HG03575 (cell line): Measurements from ENCODE around the gene ADCY2.

Experiments
- ATAC-seq: cut with Tn5 transposase; IDR thresholded peaks from one replicate; pipeline ENCODE4 v1.9.1; 2021; ENCODE audit not compliant: unreplicated experiment, insufficient number of reproducible peaks, low FRiP score; ENCODE audit errors: extremely low read depth

The ADCY2 gene

DNA sequence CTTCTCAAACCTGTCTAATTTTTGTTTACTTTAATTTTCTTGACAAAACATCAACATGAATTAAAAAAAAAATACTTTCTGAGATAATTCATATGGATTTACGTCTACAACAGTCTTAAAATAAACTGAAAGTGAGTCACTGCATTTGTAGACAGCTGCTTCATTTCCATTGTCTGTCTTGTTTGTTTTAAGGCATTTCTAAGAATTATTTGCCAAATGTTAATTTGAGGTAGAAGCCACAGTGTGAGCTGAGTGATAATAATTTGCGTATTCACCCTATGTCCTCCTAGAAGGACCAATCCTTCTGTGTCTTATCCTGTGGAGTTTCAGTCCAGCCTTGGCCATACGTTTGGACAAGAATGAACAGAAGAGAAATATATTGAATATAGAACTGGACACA, 280.5 kb downstream of the ADCY2 start:
- ATAC-seq, result no peak

DNA sequence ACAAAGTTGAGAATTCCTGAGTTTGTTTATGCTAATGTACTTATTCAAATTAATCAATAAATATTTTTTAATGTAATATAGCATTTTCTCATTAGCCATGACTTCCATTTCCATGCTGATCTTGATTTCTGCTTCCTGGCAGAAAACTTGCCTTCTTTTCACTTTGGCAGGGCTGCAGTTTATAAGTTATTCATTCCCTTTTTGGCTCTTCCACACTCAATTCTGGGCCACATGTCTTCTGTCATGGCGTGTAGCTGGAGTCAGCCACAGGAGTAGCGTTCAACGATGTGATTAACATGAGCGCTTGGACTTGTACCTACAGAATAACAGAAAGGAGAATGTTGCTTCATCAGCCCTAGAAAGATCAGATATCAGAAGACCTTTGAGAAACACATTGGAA, 282.1 kb downstream of the ADCY2 start:
- no peak for ATAC-seq

DNA sequence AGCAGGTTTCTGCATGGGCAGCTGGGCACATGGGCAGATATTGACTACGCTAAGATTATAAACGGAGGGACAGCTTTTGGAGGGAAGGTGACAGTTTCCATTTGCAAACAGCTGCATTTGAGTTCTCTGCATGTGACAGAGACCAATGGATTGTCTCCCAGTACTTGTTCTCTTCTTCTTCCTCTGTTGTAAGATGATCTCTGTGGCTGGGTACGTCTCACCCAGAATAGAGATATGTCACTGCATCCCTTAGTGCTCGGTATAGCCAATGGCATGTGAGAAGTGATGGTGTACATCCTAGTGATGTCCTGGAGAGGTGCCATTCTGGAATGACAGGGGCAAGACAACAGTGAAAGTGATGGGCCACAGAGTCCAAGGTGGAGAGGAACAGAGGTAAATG, 283.7 kb downstream of the ADCY2 start:
- ATAC-seq, result no peak

DNA sequence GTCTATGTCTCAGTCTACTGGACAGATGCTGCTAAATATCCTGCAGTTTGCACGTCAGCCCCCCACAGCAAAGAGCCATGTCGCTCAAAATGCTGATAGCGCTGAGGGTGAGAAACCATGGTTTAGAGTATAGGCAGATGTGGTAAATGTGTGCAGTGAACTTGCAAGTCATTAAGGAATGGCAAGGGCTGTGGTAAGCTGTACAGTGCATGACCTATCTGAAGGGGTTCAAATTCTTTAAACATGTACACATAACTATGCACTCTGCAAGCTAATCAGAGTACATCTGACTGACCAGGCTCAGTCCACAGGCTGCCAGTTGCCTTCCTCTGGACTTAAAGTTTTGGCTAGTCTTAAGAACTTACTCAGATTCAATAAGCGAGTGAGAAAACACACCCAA, 284.3 kb downstream of the ADCY2 start:
- ATAC-seq, result no peak

DNA sequence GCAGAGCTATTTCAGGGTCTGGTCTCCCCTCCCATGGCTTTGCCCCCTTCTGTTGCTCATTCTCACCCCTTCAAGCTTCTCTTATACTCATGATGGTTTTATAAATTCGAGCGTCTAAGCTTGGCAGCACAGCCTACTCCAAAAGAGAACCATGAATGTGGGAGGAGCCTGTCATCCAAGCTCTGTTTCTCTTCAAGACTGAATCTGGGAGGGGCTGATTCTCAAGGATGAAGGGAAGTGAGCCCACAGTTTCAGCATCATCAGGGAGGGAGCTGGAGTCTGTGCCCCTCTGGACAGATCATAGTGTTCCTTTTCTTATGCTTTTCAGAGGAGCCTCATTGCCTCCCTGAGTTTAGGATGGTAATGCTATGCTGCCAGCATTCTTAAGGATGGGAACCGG, 286.4 kb downstream of the ADCY2 start:
- no peak for ATAC-seq

DNA sequence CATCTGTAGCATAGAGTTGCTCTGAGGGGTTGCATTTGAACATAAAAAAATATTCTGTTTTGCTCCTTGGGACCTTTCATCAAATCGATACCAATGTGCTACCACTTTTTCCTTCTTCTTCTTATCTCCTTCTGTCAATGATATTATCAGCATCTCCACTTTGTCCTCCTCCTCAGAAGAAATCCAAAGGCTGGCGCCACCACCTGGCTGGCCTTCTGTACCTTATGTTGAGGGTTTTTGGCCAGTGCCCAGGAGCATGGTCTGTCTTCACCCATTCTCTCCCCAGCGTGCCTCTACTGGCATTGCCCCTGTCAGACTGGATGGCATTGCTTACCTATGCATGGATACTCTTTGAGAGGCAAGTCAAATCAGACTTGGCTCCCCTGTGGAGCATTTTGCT, 287.8 kb downstream of the ADCY2 start:
- no peak for ATAC-seq

DNA sequence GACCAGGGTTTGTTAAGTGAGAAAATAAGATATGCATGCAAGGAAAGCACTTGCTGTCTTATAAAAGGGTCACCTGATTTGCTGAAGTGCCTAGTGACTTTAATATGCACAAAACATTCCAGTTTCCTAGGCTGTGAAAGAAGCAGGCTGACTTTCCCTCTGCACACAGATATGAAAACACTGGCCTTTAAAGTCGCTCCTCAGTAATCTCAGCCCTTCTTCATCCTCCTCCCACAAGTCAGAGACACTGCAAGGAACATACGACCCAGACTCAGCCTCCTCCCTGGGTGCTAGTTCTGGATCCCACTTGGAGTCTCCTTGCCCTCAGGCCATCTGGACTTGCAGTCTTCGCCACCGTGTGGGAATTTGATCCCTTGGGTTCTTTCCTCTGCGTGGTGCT, 288.9 kb downstream of the ADCY2 start:
- no peak for ATAC-seq

DNA sequence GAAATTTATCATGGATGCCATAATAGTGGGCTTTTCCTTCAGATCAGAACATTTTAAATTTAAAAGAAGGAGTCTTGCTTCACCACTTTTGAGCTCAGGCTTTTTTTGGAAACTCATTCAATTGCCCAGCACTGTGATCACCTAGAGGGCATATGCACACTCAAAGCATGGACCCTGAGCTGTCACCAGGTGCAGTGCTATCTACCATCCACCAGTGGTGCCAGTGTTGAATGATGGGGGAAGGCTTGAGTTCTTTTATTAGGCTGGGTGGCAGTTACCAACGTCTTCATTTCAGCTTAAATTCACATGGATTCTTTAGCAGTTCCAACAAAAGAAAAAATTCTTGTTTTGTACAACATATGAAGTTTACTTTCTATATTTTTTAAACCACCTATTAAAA, 290.9 kb downstream of the ADCY2 start:
- no peak for ATAC-seq

DNA sequence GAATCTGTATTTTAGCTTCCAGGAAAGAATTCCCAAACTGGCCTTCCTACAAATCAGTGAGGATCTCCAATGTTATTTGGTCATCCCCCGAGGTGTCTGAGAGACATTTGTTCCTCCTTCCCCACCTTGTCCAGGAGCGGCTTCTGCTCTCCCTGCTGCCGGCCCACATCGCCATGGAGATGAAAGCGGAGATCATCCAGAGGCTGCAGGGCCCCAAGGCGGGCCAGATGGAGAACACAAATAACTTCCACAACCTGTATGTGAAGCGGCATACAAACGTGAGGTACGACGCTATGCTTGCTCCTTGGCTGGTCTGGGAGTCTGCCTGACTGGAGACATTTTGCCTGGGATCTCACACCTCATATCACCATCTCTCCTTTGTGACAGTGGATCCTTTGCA, 294.6 kb downstream of the ADCY2 start:
- no peak for ATAC-seq

DNA sequence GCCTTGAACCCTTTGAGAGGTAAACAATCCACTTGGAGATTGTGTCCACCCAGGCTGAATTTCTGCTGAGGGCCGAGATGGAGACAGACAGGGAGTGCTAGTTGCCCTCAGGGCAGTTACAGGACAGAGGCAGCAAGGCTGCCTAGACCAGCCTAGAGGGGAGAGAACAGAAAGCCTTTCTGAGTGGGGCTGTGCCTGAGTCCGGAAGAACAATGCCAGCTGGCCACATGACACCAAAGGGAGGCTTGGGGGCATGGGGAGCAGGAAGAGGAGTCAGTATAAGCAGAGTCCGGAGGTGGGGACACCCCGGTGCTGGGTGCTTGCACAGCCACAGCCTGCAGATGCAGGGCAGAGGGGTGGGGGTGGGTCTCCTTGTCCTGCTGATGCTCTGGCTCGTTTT, 309.3 kb downstream of the ADCY2 start:
- no peak for ATAC-seq

DNA sequence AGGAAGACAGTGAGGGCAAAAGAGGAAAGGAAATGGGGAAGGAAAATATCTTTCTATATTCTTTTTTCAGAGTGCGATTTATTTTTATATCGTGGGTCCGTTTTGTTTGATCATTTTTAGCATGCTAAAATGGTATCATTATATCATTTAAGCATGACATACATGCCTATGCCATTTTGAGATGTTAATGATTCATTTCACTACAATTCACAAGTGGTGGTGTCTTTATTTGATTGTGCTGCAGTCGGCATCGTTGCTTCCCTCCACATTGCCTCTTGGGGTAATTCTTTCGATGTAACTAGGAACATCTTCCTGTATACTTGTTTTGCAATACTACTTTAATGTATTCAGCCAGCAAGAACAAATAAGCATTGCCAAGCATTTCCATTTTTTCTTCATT, 309.8 kb downstream of the ADCY2 start:
- no peak for ATAC-seq

DNA sequence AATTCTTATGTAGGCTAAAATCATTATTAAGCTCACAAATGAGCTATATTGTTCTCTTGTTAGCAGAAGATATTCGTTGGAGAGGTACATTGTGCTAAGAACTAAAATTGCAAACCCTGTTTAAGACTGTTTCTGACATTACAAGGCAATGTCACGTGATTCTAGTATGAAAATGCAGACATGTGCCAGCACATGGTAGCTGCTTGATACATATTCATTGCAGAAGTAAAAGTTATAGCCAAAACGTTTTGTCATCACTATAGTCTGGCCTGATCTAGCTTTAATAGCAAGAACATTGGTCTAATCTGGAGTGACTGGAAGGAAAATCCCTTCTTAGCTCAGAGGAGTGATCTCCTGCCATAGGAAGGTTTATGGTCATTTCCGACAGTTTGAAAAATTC, 310.3 kb downstream of the ADCY2 start:
- ATAC-seq, result no peak

DNA sequence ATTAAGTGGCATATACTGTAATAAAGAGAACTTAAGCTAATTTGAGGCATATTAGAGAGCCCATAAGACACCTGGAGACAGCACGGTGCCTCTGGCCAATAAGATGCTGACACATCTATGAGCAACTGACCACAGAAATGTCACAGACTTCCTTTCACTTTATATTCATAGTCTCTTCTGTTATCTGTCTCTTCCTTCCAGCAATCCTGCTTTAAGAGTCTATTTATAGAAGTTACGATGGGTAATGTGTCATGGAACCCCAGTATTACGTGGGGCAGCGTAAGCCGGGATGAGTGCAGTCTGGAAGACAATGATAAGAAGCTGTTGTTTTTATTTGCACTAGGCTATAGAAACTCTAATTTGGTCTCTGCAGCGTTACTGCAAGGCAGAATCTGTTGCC, 318.2 kb downstream of the ADCY2 start:
- no peak for ATAC-seq

DNA sequence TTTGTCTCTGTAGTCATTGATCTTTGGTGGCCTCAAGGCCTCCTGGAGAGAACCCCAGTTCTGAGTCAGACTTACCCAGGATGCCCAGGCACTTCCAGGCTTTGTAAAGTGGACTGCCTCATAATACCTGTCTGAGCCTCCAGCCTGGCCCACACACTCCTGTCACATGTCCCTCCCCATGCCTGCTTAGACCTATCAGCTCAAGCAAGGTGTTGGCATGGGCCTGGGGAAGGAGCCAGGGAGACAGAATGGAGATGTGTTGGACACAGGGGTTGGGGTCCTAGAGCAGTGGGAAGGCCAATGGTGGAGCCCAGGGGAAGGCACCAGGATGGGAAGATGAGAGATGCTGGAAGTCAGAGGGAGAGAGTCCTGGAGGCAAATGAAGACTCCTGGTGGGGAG, 318.8 kb downstream of the ADCY2 start:
- no peak for ATAC-seq

DNA sequence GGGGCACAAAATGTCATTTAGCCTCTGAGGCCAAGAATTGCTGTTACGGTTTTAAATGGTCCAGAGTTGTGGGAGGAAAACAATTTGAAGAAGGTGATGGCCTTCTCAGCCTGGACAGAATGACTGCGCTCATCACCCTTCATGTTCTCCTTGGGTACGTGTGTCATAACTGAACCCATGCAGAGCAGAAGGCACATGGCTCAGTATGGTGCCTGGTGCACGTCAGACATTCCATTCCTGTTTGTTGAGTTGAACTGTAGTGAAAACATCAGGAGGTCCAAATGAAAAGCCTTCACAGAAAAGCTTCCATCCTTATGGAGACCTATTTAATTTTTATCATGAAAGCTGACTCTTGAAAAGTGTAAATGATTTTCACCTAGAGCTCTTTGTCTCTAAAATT, 321.8 kb downstream of the ADCY2 start:
- no peak for ATAC-seq

DNA sequence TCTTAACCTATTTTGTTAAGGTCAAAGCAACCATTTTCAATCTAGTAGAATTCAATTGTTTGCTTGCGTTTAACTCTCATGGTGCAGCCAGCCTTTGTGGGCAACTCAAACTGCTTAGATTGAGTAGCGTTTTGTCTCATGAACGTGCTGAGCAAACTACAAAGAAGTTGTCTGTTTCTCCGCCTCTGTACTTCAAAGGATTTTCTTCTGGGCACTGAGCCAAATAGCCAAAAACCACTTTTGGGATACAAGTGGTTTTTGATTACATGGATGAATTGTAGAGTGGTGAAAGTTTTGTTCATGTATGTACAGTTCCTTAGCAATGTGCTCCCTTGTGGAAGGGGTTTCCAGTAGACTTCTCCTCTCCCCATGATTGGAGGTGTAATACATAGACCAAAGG, 332.1 kb downstream of the ADCY2 start:
- no peak for ATAC-seq

DNA sequence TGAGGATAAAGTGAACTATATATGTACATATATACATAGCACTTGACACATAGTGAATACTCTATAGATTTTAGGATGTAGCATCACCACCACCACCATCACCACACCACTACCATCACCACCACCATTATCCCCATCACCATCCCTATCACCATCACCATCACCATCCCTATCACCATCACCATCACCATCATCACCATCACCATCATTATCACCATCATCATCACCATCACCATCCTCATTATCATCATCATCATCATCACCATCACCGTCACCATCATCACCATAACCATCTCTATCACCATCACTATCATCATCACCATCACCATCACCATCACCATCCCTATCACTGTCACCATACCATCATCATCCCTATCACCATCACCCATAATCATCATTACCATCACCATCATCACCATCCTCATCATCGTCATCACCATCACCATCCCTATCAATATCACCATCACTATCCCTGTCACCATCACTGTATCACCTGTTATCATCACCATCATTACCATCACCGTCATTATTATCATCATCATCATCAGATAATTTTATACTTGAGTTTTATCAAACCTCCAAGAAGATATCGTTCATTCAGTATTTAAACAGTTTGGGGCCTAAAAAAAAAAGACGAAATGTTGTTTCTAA, 345.6 kb downstream of the ADCY2 start:
- ATAC-seq, result no peak

DNA sequence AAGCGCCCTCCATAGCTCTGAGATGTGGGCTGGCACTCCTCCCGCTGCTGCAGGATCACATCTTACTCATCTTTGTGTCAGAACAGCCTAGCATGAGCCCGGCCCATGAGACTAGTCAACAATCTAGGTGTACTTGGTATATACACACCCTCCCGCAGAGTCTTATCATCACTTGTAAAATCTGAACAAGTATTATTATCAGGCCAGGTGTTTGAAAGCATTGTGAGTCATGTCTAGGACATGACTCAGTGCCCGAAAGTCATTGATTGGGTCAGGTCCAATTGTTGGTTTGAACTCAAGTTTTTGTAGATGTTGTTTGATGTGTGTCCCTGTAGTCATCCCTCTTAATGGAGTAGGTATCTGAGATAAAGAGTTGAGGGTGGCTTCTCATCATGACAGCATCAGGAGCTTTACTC, 346.3 kb downstream of the ADCY2 start:
- ATAC-seq, result no peak

DNA sequence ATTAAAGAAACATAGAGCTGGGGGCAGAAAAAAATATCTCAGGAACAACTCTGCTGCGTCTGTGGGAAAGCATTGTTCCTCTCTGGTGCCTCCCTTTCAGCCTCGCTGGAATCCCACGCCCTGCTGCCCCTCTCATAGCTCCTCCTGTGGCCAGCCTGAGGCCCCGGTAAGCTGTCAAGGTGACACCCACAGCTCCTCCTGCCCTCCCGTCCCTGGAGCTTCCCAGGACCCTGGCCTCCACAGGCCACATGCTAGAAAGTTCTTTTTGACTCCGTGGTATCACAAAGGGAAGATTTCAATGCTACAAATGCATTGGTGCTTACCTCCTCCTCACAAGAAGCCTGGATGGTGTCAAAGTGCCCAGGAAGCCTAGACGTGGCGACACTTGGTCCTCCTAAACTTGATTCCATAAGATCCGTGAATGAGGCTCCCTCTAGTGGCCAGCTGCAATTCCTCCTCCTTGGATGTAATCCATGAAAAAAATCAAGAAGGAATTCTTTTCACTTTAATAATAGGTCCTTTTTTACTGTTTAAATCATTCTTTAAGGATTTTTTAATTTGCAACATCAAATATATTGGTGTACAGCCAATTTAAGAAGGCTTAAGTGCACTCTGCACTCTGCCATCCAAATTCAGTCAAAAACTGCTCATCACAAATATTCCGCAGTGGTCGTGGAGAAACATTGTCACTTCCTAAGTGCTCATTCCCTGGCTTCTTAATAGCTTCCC, 350.1 kb downstream of the ADCY2 start:
- ATAC-seq, result no peak

DNA sequence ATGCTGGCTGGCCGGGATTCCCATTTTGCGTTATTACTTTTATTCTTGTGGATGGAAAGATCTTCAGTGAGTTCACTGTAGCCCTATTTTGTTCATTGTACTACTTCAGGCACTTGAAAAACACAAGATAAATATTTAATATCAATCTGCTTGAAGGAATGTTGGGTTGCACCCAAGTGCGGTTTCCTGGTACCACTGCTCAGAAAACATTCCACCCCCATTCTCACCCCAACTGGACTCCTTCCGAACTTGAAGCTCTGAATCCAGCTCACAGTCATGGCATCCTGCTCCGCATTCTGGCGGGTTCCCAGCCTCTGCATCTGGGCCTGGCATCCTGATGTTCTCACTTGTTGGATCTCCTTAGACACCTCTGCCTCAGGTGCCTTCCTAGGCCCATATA, 351.8 kb downstream of the ADCY2 start:
- ATAC-seq, result no peak

DNA sequence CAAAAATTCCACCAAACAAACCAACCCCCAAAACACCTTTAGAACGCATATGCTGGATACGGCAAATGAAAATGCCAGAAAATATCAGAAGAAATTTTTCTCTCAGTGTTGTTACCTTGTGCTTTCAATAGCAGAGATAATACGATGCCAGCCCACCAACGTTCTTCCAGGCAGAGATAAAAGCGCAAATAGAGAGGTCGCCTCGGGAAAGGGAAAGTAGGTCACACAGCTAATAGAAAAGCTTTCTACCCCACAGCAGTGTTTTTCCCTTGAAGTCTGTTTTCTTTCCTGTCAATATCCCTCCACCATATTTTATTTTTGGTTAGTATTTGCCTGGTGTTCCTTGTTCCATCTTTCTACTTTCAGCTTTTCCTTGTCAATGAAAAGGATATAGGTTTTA, 353.7 kb downstream of the ADCY2 start:
- no peak for ATAC-seq
